ENCODE results near the gene EEF1AKMT1. TPM values are rescaled to one million over a fixed set of nuclear protein-coding genes. Genes with fewer than 3 reads are reported as not detected.

The EEF1AKMT1 gene
- total and polyA plus RNA-seq, 9 donors: 9.7 to 20.8 (median 12.8) TPM

DNA sequence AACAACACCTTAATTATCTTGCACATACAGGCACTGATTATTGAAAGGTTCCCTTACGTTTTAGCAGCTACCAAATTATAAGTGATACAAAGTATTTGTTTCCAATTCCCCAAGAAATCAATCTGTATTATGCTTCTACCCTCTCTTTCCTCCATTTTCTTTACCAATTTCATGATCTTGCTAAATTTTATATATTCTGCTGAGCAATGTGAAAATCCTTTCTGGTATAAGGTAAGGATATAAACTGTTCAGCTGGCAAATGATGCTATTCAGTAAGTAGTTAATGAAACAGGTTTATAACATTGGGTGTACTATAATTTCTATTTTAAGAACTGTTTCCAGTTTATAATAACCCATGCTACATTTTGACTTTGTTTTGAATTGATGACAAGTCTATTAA is 985 bp upstream of the EEF1AKMT1 start:
- no peak for TF ChIP-seq EP300 (IDR thresholded peaks at IDR 0.05)
- TF ChIP-seq, protein P1, sequence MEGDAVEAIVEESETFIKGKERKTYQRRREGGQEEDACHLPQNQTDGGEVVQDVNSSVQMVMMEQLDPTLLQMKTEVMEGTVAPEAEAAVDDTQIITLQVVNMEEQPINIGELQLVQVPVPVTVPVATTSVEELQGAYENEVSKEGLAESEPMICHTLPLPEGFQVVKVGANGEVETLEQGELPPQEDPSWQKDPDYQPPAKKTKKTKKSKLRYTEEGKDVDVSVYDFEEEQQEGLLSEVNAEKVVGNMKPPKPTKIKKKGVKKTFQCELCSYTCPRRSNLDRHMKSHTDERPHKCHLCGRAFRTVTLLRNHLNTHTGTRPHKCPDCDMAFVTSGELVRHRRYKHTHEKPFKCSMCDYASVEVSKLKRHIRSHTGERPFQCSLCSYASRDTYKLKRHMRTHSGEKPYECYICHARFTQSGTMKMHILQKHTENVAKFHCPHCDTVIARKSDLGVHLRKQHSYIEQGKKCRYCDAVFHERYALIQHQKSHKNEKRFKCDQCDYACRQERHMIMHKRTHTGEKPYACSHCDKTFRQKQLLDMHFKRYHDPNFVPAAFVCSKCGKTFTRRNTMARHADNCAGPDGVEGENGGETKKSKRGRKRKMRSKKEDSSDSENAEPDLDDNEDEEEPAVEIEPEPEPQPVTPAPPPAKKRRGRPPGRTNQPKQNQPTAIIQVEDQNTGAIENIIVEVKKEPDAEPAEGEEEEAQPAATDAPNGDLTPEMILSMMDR (IDR thresholded peaks at IDR 0.05): no peak
- TF ChIP-seq POLR2A (IDR thresholded peaks at IDR 0.05): no peak
- H3K4me3 ChIP-seq: no peak overlapping the region
- no peaks in the 10 kb centered on the region for H3K27me3 ChIP-seq
- intact Hi-C loops (cut with DNase I): loop anchor here in 2 of 4 donors (5.0 to 10.0 kb wide), 2 partner anchors 72 to 910 kb away; partner anchors contain the start of genes IL17D (in 1 of the 2) and ZMYM5 (in 1 of the 2)
- WGBS, 3 donors: 76 to 85% (median 77%) methylated on average over 1 of the region's 1 CpG
- H3K4me1 ChIP-seq (ENCODE audit: insufficient read depth): peaks cover 3% of the 10 kb centered on the region
- no peak for DNase-seq
- no peaks in the 10 kb centered on the region for H3K36me3 ChIP-seq
- no peaks in the 10 kb centered on the region for H3K9me3 ChIP-seq
- no peak overlapping the region for H3K27ac ChIP-seq

DNA sequence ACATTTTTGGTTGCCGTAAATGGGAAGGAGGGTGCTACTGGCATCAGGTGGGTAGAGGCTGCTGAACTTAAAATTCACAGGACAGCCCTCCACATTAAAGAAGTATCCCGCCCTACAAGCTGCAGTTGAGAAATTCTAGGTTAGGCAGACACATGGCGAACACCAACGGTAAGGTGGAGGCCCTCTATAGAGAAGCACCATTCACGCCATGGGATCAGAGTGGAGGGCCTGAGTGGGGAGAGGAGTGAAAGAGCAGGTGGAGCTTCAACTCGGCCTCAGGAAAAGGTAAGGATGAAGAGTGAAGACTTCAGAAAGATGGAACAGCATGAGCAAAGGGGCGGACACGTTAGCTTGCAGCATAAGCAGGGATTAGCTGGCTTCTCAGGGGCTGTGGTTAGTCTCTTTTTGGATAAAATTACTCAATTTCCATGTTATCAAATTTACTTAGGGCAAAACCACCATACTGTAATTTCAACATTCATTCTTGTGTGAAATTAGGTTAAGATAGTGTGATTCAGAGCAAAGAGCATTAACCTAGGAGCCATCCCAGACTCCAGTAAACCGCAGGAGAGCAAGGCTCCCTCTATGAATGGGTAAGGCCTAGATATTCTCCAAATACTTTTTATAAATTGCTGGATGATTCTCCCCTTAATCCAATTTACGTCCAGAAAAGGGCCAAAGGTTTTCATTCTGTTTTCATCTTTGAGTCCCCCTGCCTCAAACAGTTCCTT is 1.2 kb downstream of the EEF1AKMT1 start:
- Histone ChIP-seq H3K27ac (peak overlapping the region in 1 of 2 donors; percentile 82), H3K27me3 (no peaks in the 10 kb centered on the region), H3K4me1 (ENCODE audit: insufficient read depth) (peaks cover 3% of the 10 kb centered on the region), H3K4me3 (peak overlapping the region; percentile 56), H3K36me3 (no peaks in the 10 kb centered on the region), H3K9me3 (peaks cover 0 to 4% of the 10 kb centered on the region in 2 donors)
- no peak for DNase-seq
- WGBS, 3 donors: 81 to 84% (median 83%) methylated on average over 10 of the region's 10 CpGs
- intact Hi-C loops (cut with DNase I): loop anchor here in 2 of 4 donors (5.0 to 10.0 kb wide), 2 partner anchors 70 to 908 kb away; partner anchors contain the start of genes IL17D (in 1 of the 2) and ZMYM5 (in 1 of the 2)
- no peak for TF ChIP-seq POLR2A (IDR thresholded peaks at IDR 0.05)
- TF ChIP-seq, protein P1 (IDR thresholded peaks at IDR 0.05): no peak

DNA sequence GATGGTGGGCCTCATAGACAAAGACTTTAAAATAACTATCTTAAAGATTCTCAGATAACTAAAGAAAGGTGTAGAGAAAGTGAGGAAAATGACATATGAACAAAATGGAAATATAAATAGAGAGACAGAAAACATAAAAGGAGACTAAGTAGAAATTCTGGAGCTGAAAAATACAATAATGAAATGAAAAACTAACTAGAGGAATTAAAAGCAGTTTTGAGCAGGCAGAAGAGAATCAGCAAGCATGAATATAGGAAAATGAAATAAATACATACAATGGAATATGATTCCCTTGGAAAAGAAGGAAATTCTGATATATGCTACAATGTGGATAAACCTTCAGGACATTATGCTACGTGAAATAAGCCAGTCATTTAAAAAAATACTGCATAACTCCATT is 3.9 kb downstream of the EEF1AKMT1 start:
- intact Hi-C loops (cut with DNase I): loop anchor here in 2 of 4 donors (5.0 to 10.0 kb wide), 2 partner anchors 68 to 905 kb away; partner anchors contain the start of genes IL17D (in 1 of the 2) and ZMYM5 (in 1 of the 2)
- 95 to 100% (median 98%) methylated on average over 1 of the region's 1 CpG for WGBS, 3 donors
- no peaks in the 10 kb centered on the region for H3K27me3 ChIP-seq
- peaks cover 0 to 4% of the 10 kb centered on the region in 2 donors for H3K9me3 ChIP-seq
- no peaks in the 10 kb centered on the region for H3K36me3 ChIP-seq
- no peak overlapping the region for H3K4me3 ChIP-seq
- peaks cover 3% of the 10 kb centered on the region for H3K4me1 ChIP-seq (ENCODE audit: insufficient read depth)
- no peak overlapping the region for H3K27ac ChIP-seq
- no peak for TF ChIP-seq POLR2A (IDR thresholded peaks at IDR 0.05)
- TF ChIP-seq, protein P1 (IDR thresholded peaks at IDR 0.05): no peak
- TF ChIP-seq EP300 (IDR thresholded peaks at IDR 0.05): no peak
- no peak for DNase-seq

DNA sequence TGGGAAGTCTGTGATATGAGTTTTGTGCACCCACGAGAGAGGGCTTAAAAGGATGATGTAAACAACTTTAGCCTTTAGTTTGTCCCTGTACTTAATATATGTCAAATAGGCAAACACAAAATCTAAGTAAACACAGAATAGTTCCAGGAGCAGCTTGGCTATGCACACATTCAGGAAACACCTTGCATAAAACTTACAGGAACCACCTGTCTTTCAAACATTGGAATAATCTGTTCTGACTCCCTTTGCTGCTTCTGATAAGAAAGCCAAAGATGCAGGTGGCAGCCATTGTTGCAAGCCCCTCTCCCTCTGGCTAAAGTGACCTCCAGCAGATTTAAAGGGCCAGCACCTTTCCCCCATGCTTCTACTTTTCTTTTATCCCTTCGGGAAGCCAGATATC is 4.7 kb downstream of the EEF1AKMT1 start:
- H3K36me3 ChIP-seq: no peaks in the 10 kb centered on the region
- WGBS, 3 donors: 44 to 93% (median 92%) methylated on average over 2 of the region's 2 CpGs
- DNase-seq: no peak
- no peak overlapping the region for H3K4me3 ChIP-seq
- H3K27ac ChIP-seq: no peak overlapping the region
- no peaks in the 10 kb centered on the region for H3K27me3 ChIP-seq
- H3K4me1 ChIP-seq (ENCODE audit: insufficient read depth): peaks cover 3% of the 10 kb centered on the region
- H3K9me3 ChIP-seq: peaks cover 0 to 4% of the 10 kb centered on the region in 2 donors
- intact Hi-C loops (cut with DNase I): no loop called here
- TF ChIP-seq, protein P1 (IDR thresholded peaks at IDR 0.05): no peak
- TF ChIP-seq EP300 (IDR thresholded peaks at IDR 0.05): no peak
- no peak for TF ChIP-seq POLR2A (IDR thresholded peaks at IDR 0.05)

All from ovary (tissue), 9 donors.